Right lobe of liver (tissue), 6 donors: ENCODE data around the gene DHCR24. TPM values are rescaled to one million over a fixed set of nuclear protein-coding genes. Genes with fewer than 3 reads are reported as not detected.

Experiments
- ATAC-seq, 4 donors: fragments of 200-7000 bp; cut with Tn5 transposase; one replicate each; pipeline ENCODE4 v1.9.1; 2020; ENCODE audit warnings: mild to moderate bottlenecking in 4 of 4, moderate library complexity in 4 of 4
- DNase-seq, 3 donors: peaks; one replicate each; pipeline ENCODE4 v3.0.0-alpha.2; 2020
- H3K27ac ChIP-seq, 3 donors: fragments of 200-600 bp; one replicate each; pipeline ENCODE4 v1.8.0; 2022
- H3K27me3 ChIP-seq, 2 donors: fragments of 200-600 bp; one replicate each; pipeline ENCODE4 v1.8.0; 2022
- H3K36me3 ChIP-seq, 4 donors: fragments of 200-600 bp; sonication (generic) in 1 of 4; one replicate each; pipeline versions ENCODE4 v1.5.1 to v1.8.0; 2017 to 2022; ENCODE audit warnings: control low read depth in 1 of 4
- H3K4me1 ChIP-seq, 4 donors: fragments of 200-600 bp; sonication (generic) in 1 of 4; one replicate each; pipeline versions ENCODE4 v1.5.1 to v1.8.0; 2017 to 2022; ENCODE audit warnings: control low read depth in 1 of 4
- H3K4me3 ChIP-seq, 3 donors: fragments of 200-600 bp; one replicate each; pipeline ENCODE4 v1.8.0; 2022
- H3K9me3 ChIP-seq, 4 donors: fragments of 200-600 bp; sonication (generic) in 1 of 4; one replicate each; pipeline versions ENCODE4 v1.5.1 to v1.8.0; 2017 to 2022; ENCODE audit warnings: control low read depth in 1 of 4
- POLR2A ChIP-seq: fragments of 450-650 bp; IDR thresholded peaks from one replicate; pipeline ENCODE4 v1.6.1; 2017; ENCODE audit warnings: antibody characterized with exemption, mild to moderate bottlenecking
- WGBS: methylation state at CpG from one replicate; pipeline ENCODE4 v1.1.6; 2018; ENCODE audit warnings: low coverage, low lambda C conversion rate; ENCODE audit not compliant: insufficient coverage; ENCODE audit errors: missing lambda C conversion rate; 5-methylcytosine and 5-hydroxymethylcytosine counted together
- intact Hi-C, 2 donors: fragments of 100-400 bp; cut with DNase I; formaldehyde crosslinking; loops; one replicate each; pipeline versions ENCODE4 v1.11.2 to v1.14.1; 2022
- total RNA-seq, 6 experiments: library from RNA; depleted of rRNA in 2 of 6; stranded (reverse); fragments of >200 nt in 2 of 6; fragmentation: NEBNext Ultra II Directional in 3 of 6; extraction: Animal tissue kit (Norgen Biotek cat#: 25700) in 3 of 6; gene quantifications; one replicate each; pipeline versions ENCODE4 v1.1.0 to v1.2.4, GENCODE V29; 2016 to 2023
- TF ChIP-seq, protein P1 (sequence below), 4 donors: fragments of 200-600 bp in 3 of 4; fragments of 450-650 bp in 1 of 4; IDR thresholded peaks; one replicate each; pipeline versions ENCODE4 v1.5.1 to v1.8.0; 2016 to 2022; ENCODE audit warnings: antibody characterized with exemption in 4 of 4, mild to moderate bottlenecking in 2 of 4
- donor health status: DM: no; HTN: yes; CAD: no.
- donor health status: DM: no; HTN: no; CAD: no.
- donor health status: DM: no; HTN: no; CAD: no.
- donor health status: DM: no; HTN: yes; CAD: no.
- donor health status: DM: no; HTN: yes; CAD: no.

Gene DHCR24
- total RNA-seq, 6 experiments from 2014 or later, result 319 to 1,976 (median 596) TPM

DNA sequence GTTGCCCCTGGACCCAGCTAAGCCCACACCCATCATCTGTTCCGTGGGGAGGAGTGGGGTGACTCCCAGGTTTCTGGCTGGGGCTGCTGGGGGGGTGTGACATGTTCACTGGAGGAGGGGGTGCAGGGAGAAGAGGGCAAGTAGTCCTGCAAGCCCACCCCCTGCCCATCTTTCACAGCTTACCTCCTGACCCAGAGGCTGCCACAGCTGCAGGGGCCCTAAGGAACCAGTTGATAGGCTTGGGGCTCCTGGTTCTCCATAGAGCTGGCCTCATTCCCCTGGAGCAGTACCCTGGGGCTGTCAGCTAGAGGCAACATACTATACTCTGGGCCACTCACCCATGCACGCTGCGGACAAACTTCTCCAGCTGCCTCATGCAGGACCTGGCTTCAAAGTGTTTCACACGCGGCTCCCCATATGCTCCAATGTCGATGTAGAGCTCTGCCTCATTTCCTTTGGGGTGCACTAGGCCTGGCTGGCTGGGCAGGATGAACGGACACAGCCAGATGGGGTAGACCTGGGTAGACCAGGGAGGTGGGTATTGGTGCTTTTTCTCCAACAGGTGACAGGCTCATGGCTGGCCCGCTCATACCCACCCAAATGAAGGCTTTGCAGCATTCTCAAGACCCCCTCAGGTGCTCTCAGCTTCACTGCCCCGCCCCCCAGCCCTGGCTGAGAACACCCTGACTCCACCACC, 33.8 kb downstream of the DHCR24 start:
- no peak overlapping the region for H3K4me3 ChIP-seq
- H3K4me1 ChIP-seq, result peaks cover 0 to 55% (median 25%) of the 10 kb centered on the region in 4 donors
- ATAC-seq (no peak), DNase-seq (peak in 1 of 3 donors; percentile 39)
- no peaks in the 10 kb centered on the region for H3K9me3 ChIP-seq
- intact Hi-C loops, result no loop called here
- peaks cover 6 to 90% (median 37%) of the 10 kb centered on the region in 4 donors for H3K36me3 ChIP-seq
- TF ChIP-seq, protein P1, sequence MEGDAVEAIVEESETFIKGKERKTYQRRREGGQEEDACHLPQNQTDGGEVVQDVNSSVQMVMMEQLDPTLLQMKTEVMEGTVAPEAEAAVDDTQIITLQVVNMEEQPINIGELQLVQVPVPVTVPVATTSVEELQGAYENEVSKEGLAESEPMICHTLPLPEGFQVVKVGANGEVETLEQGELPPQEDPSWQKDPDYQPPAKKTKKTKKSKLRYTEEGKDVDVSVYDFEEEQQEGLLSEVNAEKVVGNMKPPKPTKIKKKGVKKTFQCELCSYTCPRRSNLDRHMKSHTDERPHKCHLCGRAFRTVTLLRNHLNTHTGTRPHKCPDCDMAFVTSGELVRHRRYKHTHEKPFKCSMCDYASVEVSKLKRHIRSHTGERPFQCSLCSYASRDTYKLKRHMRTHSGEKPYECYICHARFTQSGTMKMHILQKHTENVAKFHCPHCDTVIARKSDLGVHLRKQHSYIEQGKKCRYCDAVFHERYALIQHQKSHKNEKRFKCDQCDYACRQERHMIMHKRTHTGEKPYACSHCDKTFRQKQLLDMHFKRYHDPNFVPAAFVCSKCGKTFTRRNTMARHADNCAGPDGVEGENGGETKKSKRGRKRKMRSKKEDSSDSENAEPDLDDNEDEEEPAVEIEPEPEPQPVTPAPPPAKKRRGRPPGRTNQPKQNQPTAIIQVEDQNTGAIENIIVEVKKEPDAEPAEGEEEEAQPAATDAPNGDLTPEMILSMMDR (IDR thresholded peaks at IDR 0.05), result no peak
- no peak for TF ChIP-seq POLR2A
- peak overlapping the region in 1 of 3 donors; percentile 15 for H3K27ac ChIP-seq
- no peaks in the 10 kb centered on the region for H3K27me3 ChIP-seq
- WGBS, result 83% methylated on average over 3 of the region's 9 CpGs

DNA sequence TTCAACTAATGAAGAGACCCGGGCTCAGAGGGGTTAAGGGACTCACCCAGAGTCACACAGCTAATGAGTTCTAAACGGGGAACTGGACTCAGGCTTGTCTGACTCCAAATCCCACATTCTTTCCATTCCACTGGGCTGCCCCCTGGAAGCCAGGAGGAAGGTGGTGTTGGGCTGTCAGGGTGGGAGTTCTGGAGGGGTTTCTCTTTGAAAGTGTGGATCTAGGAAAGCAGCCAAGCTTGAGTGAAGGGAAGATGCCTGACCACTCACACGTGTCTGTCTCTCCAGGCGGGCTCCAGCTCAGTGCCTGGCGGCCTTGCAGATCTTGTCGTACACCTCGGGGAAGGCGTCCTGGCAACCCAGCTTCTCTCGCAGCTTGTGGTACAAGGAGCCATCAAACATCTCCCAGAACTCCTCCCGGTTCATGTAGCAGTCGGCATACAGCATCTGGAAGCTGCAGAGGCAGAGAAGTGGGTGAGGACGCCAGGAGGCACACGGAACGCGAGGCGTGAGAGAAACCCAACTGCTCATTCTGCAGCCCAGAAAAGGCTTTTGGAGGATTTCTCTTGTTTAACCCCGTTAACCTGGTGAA, 35.0 kb downstream of the DHCR24 start:
- DNase-seq, result no peak
- peaks cover 6 to 80% (median 38%) of the 10 kb centered on the region in 4 donors for H3K36me3 ChIP-seq
- intact Hi-C loops, result no loop called here

DNA sequence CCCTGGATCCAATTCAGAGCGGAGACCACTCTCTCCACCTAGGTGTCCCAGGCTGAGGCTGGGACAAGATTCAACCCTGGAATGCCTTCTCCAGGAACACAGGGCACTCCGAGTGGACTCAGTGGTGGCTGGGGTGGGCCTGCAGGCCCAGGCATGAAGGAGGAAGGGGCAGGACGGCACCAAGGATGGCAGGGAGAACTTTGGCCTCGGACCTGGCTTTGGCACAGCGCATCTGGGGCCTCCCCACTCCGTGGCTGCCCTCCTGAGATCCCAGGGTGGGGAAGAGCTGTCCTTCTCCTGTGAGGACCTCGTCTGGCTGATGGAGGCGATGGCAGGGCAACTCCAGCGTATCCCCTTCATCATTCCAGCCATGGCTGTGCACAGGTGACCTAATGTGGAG, 35.6 kb downstream of the DHCR24 start:
- intact Hi-C loops, result no loop called here
- Histone ChIP-seq H3K4me3 (no peak overlapping the region), H3K27me3 (no peaks in the 10 kb centered on the region), H3K36me3 (peaks cover 6 to 79% (median 38%) of the 10 kb centered on the region in 4 donors), H3K9me3 (no peaks in the 10 kb centered on the region), H3K4me1 (peaks cover 0 to 37% (median 17%) of the 10 kb centered on the region in 4 donors), H3K27ac (no peak overlapping the region)
- DNase-seq (no peak), ATAC-seq (no peak)
- TF ChIP-seq, protein P1 (IDR thresholded peaks at IDR 0.05), result no peak
- TF ChIP-seq POLR2A, result no peak
- no CpG with 5 or more reads among the region's 9 CpGs for WGBS

More for the DNA sequence above, 35.0 kb downstream of the DHCR24 start:
- WGBS, result no CpG with 5 or more reads among the region's 17 CpGs
- TF ChIP-seq POLR2A, result no peak
- TF ChIP-seq, protein P1 (IDR thresholded peaks at IDR 0.05), result no peak
- Histone ChIP-seq H3K9me3 (no peaks in the 10 kb centered on the region), H3K27me3 (no peaks in the 10 kb centered on the region), H3K4me3 (no peak overlapping the region), H3K27ac (no peak overlapping the region), H3K4me1 (peaks cover 0 to 42% (median 20%) of the 10 kb centered on the region in 4 donors)
- ATAC-seq, result no peak

DNA sequence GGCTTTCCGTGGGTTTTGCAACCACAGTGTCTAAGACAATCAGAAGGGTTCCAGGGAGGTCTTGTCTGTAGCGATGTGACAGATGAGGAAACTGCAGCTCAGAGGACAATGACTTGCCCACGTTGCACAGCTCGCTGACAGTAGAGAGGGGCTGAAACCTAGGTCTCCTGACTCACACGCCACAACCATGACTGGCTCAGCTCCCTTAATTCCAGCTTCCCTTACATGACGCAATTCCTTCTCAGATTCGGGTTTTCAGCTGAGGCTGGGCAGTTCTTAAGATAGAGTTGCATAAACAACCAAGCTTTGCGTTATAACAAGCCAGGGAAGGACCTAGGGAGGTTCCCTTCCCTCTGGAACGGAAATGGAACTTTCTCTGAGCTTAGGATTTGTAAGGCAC, 36.3 kb downstream of the DHCR24 start:
- TF ChIP-seq, protein P1 (IDR thresholded peaks at IDR 0.05), result no peak
- no peak for TF ChIP-seq POLR2A
- Histone ChIP-seq H3K9me3 (no peaks in the 10 kb centered on the region), H3K27ac (no peak overlapping the region), H3K36me3 (peaks cover 4 to 74% (median 36%) of the 10 kb centered on the region in 4 donors), H3K4me1 (peaks cover 0 to 32% (median 13%) of the 10 kb centered on the region in 4 donors), H3K4me3 (no peak overlapping the region), H3K27me3 (no peaks in the 10 kb centered on the region)
- intact Hi-C loops, result no loop called here
- DNase-seq (no peak), ATAC-seq (no peak)
- WGBS, result 72% methylated on average over 8 of the region's 9 CpGs
